OCI-LY3 (cell line): ENCODE measurements around the gene ARPC5L.
"Not testable (repeated sequence)": the region's sequence is repeated elsewhere in the genome, so short reads cannot be mapped to it uniquely, and the experiment has no call there.

Source experiments
- H2AFZ ChIP-seq: fragments of 200-600, 300-600 bp; shearing (Covaris generic); 2 replicates; pipeline ENCODE4 v1.6.0; 2014; ENCODE audit warnings: antibody characterized with exemption, low read depth, low read length
- H3K27ac ChIP-seq: fragments of 200-600, 300-600 bp; sonication (generic); 2 replicates; pipeline ENCODE4 v1.5.1; 2014; ENCODE audit warnings: mild to moderate bottlenecking, low read length, moderate library complexity, mixed read lengths
- H3K27me3 ChIP-seq: fragments of 200-600, 300-600 bp; sonication (generic); 2 replicates; pipeline ENCODE4 v1.6.1; 2014; ENCODE audit warnings: low read depth, low read length, mixed read lengths
- H3K36me3 ChIP-seq: fragments of 200-600, 300-600 bp; sonication (generic); replicated peaks from 2 replicates; pipeline ENCODE3; 2014; ENCODE audit warnings: low read depth, low read length, mixed read lengths
- H3K4me1 ChIP-seq: fragments of 300-600, 200-600 bp; sonication (generic); 2 replicates; pipeline ENCODE4 v1.6.1; 2014; ENCODE audit warnings: low read length, mixed read lengths
- H3K4me2 ChIP-seq: fragments of 200-600, 300-600 bp; sonication (generic); 2 replicates; pipeline ENCODE4 v1.6.1; 2014; ENCODE audit warnings: low read length, mixed read lengths
- H3K4me3 ChIP-seq: fragments of 300-600, 200-600 bp; sonication (generic); 2 replicates; pipeline ENCODE4 v1.5.1; 2014; ENCODE audit warnings: antibody characterized with exemption, mild to moderate bottlenecking, low read length, moderate library complexity
- H3K79me2 ChIP-seq: fragments of 300-600, 200-600 bp; shearing (Covaris generic); 2 replicates; pipeline ENCODE4 v1.6.1; 2014; ENCODE audit warnings: mild to moderate bottlenecking, low read length, mixed read lengths
- H3K9ac ChIP-seq: fragments of 300-600, 200-600 bp; shearing (Covaris generic); 2 replicates; pipeline ENCODE4 v1.6.0; 2014; ENCODE audit warnings: mild to moderate bottlenecking, low read length, moderate library complexity
- H3K9me3 ChIP-seq: fragments of 200-600, 300-600 bp; shearing (Covaris generic); 2 replicates; pipeline ENCODE4 v1.6.1; 2014; ENCODE audit warnings: low read length, mixed read lengths; ENCODE audit not compliant: insufficient read depth
- H4K20me1 ChIP-seq: fragments of 200-600, 300-600 bp; sonication (generic); 2 replicates; pipeline ENCODE4 v1.6.1; 2016; ENCODE audit warnings: low read length, mixed read lengths; ENCODE audit not compliant: insufficient read depth
- EZH2phosphoT487 ChIP-seq: fragments of 200-600 bp; shearing (Covaris generic); IDR thresholded peaks from 2 replicates; pipeline ENCODE4 v1.6.1; 2018; ENCODE audit warnings: antibody characterized with exemption, mixed run types, low read depth
- TF ChIP-seq, protein P1 (sequence below): fragments of 200-600, 300-600 bp; sonication (generic); IDR thresholded peaks from 2 replicates; pipeline ENCODE4 v1.5.1; 2014; ENCODE audit warnings: antibody characterized with exemption, low read length, low read depth

Gene ARPC5L

DNA sequence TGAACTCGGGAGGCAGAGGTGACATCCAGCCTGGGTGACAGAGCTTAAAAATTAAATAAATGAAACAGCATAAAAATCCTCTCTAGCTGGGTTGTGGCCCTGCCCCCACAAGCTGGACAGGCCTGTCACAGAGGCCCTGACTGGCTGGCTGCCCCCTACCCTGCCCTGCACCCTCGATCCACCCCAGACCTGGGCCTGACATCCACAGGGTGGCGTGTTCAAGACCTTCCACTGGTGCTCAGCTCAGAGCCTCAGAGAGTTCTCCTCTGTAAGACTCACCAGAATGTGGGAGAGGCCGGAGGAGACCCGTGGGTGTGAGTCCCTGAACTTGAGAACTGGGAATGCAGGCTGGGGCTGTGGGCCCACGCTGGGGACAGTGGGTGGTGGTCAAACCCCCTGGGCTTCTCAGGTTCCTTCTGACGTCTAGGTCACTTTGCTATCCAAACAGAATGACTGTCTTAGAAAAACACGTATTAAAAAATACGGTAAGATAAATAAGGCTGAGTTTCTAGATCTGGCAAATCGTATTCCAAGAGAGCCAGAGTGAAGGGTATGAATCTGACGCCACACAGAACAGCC lies 18.4 kb upstream of the ARPC5L start:
- no peaks in the 10 kb centered on the region for H3K27me3 ChIP-seq
- H3K9ac ChIP-seq = no peak overlapping the region
- H4K20me1 ChIP-seq = no peaks in the 10 kb centered on the region
- peaks cover 13% of the 10 kb centered on the region; the same call in 1 of the 2 replicates for H3K4me1 ChIP-seq
- no peak overlapping the region for H3K4me2 ChIP-seq
- H3K27ac ChIP-seq = no peak overlapping the region
- no peaks in the 10 kb centered on the region for H3K36me3 ChIP-seq
- no peak overlapping the region for H2AFZ ChIP-seq
- no peaks in the 10 kb centered on the region for H3K79me2 ChIP-seq
- no peak overlapping the region for H3K4me3 ChIP-seq
- H3K9me3 ChIP-seq = no peaks in the 10 kb centered on the region
- TF ChIP-seq EZH2phosphoT487 = no peak
- TF ChIP-seq, protein P1, sequence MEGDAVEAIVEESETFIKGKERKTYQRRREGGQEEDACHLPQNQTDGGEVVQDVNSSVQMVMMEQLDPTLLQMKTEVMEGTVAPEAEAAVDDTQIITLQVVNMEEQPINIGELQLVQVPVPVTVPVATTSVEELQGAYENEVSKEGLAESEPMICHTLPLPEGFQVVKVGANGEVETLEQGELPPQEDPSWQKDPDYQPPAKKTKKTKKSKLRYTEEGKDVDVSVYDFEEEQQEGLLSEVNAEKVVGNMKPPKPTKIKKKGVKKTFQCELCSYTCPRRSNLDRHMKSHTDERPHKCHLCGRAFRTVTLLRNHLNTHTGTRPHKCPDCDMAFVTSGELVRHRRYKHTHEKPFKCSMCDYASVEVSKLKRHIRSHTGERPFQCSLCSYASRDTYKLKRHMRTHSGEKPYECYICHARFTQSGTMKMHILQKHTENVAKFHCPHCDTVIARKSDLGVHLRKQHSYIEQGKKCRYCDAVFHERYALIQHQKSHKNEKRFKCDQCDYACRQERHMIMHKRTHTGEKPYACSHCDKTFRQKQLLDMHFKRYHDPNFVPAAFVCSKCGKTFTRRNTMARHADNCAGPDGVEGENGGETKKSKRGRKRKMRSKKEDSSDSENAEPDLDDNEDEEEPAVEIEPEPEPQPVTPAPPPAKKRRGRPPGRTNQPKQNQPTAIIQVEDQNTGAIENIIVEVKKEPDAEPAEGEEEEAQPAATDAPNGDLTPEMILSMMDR = no peak

DNA sequence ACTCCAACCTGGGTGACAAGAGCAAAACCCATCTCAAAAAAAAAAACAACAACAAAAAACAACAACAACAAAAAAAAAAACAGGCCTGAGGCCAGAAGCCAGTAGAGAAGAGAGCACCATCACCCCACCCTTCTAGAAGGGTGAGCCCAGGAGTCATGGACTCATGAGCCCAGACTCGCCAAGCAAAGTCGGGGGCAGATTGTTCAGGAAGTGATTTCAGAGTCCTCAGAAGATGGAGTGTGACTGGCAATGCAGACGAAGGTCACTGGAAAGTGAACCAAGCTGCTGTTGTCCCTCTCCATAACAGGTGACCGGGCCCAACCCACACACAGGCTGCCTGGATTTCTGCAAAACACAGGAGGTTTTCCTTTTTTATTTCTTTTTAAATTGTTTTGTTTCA lies 17.6 kb upstream of the ARPC5L start:
- Histone ChIP-seq H3K9ac (no peak overlapping the region), H3K4me2 (no peak overlapping the region), H3K27me3 (no peaks in the 10 kb centered on the region), H3K36me3 (no peaks in the 10 kb centered on the region), H3K4me1 (peaks cover 15% of the 10 kb centered on the region; the same call in 1 of the 2 replicates), H3K4me3 (no peak overlapping the region), H3K27ac (no peak overlapping the region), H3K79me2 (no peaks in the 10 kb centered on the region), H4K20me1 (no peaks in the 10 kb centered on the region), H2AFZ (no peak overlapping the region), H3K9me3 (no peaks in the 10 kb centered on the region)
- TF ChIP-seq, protein P1 = no peak
- no peak for TF ChIP-seq EZH2phosphoT487

DNA sequence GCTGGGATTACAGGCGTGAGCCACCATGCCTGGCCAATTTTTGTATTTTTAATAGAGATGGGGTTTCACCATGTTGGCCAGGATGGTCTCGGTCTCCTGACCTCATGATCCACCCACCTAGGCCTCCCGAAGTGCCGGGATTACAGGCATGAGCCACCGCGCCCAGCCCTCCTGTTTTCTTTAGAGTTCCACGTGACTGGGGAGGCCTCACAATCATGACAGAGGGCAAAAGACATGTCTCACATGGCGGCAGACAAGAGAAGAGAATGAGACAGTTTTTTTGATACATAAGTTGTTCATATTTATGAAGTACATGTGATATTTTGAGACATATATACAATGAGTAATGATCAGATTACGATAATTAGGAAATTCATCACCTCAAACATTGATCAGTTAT lies 15.5 kb upstream of the ARPC5L start:
- not testable (repeated sequence) for H3K27ac ChIP-seq, H3K4me1 ChIP-seq, H4K20me1 ChIP-seq, H2AFZ ChIP-seq, H3K9me3 ChIP-seq, H3K79me2 ChIP-seq, H3K9ac ChIP-seq, H3K4me3 ChIP-seq, H3K4me2 ChIP-seq, H3K36me3 ChIP-seq, H3K27me3 ChIP-seq

DNA sequence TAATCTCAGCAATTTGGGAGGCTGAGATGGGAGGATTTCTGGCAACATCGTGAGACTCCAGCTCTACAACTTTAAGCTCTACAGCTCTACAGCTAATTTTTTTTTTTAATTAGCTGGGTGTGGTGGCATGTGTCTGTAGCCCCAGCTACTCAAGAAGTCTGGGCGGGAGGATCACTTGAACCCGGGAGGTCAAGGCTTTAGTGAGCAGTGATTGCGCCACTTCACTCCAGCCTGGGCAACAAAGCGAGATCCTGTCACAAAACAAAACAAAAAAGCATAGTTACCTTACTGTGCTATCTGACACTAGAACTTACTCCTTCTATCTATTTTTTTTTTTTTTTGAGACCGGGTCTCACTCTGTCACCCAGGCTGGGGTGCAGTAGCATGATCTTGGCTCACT lies 15.0 kb upstream of the ARPC5L start:
- Histone ChIP-seq H3K27me3 (no peaks in the 10 kb centered on the region), H3K4me1 (peaks cover 4% of the 10 kb centered on the region; the same call in 1 of the 2 replicates), H2AFZ (no peak overlapping the region), H4K20me1 (no peaks in the 10 kb centered on the region), H3K9me3 (no peaks in the 10 kb centered on the region), H3K4me3 (no peak overlapping the region), H3K9ac (no peak overlapping the region), H3K4me2 (no peak overlapping the region), H3K36me3 (no peaks in the 10 kb centered on the region), H3K27ac (no peak overlapping the region), H3K79me2 (no peaks in the 10 kb centered on the region)
- no peak for TF ChIP-seq EZH2phosphoT487
- TF ChIP-seq, protein P1 = no peak
